HG03565 (cell line): ENCODE results near the gene DTL.

Source experiments
- ATAC-seq: cut with Tn5 transposase; IDR thresholded peaks from one replicate; pipeline ENCODE4 v1.9.1; 2021; ENCODE audit warnings: mild to moderate bottlenecking, moderate library complexity; ENCODE audit not compliant: unreplicated experiment

DTL gene

DNA sequence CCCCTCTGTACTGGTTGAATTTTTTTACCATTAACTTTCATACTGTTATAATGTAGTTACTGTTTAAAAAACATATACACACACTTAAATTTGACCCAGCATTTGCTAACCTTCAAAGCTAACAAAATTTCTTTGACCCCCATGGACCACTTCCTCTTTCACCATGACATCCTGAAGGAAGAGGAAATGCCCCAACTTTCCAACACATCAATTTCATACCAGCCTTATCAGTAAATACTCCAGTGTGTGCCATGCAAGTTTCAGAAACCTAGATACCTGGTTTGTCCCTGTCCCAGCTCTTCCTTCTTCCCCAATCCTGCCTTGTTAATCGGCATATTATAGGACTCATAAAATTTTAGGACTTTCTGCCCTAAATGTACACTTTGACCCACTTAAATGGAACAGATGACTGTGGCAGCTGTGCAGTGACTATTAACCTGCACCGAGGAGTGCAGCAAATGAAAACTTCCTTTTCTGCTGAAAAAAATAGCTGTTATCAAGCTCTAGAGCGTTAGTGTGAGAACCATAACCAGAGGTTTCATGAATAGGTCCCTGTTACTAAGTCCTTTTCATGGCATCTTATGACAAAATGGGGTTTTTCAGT is 54.1 kb downstream of the DTL start:
- ATAC-seq, result no peak

DNA sequence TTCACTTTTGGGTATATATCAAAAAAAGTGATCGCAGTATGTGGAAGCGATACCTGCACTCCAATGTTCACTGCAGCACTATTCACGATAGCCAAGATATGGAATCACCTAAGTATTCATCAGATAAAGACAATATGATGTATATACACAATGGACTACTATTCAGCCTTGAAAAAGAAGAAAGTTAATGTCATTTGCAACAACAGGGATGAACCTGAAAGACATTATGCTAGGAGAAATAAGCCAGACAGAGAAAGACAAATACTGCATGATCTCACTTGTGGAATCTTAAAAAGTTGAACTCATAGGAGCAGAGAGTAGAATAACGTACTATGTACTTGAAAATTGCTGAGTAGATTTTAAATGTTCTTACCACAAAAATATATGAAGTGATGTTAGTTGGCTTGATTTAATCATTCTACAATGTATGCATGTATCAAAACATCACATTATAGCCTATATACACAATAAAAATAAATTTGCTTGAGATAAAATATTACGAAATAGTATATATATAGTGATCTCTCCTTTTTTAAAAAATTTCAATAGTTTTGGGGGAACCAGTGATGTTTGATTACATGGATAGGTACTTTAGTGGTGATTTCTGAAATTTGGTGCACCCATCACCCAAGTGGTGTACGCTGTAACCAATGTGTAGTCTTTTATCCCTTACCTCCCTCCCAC is 56.0 kb downstream of the DTL start:
- ATAC-seq, result no peak

DNA sequence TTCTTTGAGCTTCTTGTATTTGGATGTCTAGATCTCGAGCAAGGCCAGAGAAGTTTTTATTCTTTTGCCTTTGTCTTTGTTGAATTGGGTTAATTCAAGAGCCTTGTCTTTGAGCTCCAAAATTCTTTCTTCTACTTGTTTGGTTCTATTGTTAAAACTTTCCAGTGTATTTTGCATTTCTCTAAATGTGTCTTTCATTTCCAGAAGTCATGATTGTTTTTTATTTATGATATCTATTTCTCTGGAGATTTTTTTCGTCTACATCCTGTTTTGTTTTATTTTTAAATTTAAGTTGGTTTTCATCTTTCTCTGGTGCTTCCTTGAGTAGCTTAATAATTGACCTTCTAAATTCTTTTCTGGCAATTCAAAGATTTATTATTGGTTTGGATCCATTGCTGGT is 61.8 kb downstream of the DTL start:
- no peak for ATAC-seq

DNA sequence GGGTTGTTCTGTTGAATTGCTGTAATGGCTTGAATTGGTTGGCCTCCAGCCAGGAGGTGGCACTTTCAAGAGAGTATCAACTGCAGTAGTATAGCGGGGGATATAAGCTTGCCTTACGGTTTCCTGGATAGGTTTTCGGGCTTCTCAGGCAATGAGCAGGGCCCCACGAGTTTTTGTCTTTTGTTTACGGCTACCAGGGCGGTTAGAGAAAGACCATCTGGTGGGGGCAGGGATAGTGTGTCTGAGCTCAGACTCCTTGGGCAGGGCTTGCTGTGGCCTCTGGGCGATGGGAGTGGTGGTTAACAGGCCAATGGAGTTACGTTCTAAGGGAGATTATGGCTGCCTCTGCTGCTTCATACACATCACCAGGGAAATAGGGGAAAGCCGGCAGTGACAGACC is 62.8 kb downstream of the DTL start:
- ATAC-seq, result no peak

DNA sequence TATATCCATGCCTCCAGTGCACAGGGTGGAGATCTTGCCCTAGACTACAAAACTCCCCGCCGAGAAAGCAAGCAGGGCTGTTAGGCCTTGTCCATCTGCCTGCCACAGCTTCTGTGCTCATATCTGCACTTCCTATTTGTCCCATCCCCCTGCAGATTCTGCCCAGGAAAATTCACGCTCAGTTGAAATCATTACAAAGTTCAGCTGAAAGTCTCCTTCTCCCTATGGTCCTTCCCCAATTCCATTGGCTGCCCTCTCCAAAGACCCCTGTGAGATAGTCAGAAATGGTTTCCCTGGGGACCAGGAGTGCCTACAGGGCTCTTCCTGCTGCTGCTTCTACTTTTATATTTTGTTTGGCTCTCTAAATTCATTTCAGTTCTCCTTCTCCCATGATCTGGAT is 63.2 kb downstream of the DTL start:
- ATAC-seq, result no peak

DNA sequence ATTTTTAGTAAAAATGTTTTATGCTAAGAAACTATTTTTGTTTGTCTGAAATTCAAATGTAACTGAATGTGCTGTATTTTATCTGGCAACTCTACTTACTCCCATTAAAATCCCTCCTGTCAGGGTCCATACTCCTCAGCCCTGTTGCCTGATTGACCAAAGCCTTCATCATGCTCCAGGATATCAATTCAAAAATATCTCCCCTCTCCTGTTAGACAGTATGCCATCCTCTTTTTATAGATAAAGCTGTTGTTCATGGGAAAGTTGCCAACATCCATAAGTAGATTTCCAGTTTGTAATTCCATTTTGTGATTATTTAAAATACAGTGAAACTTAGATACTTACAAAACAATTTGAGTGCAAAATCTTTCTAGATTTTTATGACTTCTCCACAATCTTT is 65.7 kb downstream of the DTL start:
- no peak for ATAC-seq

DNA sequence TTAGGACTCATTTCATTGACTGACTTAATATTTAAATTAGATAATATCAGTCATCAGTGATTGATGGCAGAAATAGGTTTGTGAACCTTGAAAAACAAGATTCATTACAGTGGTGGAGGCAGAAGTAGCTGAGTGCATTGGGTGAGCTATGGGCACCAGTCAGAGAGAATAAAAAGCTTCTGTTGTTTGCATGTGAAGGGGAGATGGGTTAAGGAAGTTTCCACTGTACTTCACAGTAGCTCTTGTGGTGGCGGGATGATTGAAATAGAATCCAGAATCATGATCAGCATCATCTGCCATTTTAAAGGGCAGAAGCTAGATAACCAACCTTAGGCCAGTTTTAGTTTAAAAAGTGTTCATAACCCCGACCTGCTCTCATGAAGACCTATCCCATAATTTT is 66.2 kb downstream of the DTL start:
- no peak for ATAC-seq

DNA sequence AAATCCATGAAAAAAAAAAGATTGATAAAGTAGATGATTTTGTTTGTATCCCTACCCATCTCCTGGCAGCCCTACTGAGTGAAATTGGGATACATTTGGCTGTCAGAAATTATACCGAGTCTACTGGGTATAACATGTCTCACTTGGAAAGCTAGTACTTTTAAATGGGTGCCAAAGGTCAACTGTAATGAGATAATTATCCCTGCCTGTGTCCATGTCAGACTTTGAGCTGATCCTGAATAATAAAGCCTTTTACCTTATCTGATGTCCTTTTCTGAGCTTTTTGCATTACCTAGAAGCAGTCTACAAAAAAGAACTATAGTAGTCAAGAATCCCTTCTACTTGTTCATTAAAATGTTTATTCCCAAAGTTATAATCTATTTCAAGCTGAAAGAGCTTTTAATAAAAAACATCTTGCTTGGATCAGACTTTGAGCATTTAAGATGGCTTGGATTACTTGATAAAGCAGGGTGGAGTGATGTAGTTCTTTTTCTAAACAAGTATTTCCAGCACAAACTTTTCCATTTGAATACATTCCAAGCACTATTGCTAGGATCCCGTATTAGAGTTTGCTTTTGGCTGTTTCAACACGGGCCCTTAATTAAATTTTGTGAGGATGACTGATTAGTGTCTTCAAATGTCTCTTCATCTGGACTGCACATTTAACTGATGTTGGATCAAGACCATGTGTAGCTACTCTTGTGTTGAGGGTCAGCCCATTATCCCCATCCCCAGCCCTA is 69.2 kb downstream of the DTL start:
- no peak for ATAC-seq

DNA sequence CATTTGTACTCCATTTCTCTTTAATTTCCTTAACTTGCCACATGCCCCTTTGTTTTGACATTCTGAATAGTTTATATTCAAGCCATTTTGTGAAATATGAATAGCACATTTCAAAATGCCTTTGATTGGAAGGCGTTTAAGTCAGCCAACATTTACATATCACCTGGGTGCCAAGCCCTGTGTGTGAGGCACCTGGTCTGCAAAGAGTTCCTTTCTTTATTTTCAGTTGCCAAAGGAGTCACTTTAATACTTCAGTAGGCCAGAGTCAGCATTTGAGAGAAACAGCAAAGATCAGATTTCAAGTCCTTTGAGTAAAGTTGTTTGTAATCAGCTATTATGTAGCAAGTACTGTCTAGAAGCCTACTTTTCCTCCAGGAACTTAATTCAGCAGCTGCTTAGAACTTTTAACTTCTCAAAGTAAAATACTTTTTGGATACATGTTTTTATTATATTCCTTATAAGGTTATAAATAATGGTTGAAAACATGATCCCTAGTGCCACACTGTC is 70.8 kb downstream of the DTL start:
- ATAC-seq, result no peak

DNA sequence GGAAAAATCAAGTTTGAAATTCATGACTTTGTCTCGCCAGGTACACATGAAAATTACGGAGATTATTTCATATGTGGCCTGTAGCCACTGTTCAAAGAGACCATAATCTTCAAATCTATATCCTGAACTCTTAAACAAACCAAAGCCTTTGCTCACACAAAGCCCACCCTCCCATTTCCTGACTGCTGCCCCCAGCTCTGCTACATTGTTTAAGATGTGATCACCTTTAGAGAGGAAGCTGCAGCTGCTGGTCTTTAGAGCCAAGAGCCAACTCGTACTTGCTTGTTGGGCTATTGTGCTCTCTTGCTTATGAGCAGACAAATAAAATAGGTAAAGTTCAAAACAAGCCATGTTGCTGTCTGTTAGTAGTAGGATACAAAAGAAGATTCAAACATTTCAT is 71.9 kb downstream of the DTL start:
- no peak for ATAC-seq

DNA sequence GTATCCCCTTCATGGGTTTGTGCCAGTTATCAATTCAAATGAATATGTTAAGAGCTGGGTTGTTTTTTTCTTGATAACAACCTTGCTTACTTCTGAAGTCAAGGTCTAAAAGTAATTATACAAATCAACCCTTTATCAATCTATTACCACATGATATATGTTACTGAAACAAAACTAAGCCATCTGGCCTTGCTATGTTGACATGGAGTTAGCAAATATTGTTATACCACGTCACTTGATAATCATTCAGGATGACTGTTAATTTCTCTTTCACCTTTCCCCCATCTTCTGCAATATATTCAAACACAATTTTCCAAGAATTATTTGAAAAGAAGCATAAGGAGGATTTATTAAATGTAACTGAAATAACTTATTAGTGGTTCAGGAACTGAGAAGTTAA is 72.6 kb downstream of the DTL start:
- no peak for ATAC-seq

DNA sequence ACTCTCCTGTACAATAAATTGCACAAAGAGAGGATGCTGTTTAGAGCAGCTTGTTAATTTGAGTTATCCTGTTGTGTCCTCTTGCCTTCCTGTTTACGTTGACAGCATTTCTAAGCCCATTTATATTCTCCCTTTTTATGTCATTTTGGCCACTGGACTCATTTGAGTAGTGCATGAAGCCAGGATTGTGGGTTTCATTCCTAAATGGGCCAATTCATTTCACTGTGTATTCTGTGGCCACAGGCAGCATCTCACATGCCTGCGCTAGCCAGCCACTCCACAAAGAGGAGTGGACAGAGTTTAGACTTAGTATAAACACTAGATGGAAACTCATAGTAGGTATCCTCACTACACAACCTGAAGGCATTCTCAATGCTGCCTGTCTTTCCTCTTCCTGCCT is 73.4 kb downstream of the DTL start:
- ATAC-seq, result no peak

DNA sequence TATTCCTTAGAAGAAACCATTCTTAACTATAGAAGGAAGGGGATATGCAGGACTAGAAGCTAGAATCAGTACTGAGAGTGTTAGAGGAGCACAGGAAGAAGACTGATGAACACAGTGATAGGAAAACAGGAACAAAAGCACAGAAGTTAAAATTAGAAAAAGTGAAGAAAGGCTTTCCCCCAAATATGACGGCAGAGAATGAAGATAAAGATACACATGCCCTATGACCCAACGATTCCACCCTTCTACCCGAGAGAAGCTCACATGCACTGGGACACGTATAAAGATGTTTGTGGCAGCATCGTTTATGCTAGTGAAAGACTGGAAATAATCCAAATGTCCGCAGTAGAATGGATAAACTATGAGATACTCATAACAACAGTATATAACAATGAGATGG is 74.2 kb downstream of the DTL start:
- no peak for ATAC-seq

DNA sequence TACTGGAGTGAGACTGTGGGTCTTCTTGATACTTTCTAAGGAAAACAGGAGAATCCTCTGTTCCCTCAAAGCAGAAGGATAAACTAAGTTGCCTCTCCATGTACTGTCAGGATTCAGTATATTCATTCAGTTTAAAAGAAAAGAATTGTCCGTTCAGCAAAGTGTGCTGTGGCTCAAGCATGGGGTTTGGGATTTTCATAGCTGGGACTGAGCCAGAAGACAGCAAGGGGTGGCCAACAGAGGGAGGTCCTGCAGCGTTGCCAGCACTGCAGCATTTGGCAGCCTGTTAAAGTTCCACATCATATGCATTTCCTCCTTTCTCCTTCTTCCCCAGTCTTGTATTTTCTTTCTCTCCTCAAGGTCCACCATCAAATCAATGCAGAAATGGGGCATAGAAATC is 75.1 kb downstream of the DTL start:
- no peak for ATAC-seq

DNA sequence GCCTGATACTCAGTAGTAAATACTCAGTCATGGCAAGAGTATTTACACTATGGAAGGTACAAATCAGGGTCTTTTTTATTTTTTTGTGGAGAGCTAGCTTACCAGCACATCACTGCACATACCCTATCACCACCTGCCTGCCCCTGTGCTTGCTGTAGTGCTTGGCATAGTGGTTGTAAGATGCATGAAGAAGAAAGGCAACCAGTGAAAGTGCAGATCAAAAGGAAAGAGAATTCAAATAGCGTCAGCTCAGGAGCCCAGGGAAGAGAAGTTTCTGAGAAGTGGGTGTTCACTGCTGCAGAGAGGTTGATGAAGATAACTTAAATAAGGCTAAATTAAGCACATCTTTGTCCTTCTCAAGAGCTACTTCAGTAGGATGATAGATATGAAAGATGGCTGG is 76.0 kb downstream of the DTL start:
- no peak for ATAC-seq

DNA sequence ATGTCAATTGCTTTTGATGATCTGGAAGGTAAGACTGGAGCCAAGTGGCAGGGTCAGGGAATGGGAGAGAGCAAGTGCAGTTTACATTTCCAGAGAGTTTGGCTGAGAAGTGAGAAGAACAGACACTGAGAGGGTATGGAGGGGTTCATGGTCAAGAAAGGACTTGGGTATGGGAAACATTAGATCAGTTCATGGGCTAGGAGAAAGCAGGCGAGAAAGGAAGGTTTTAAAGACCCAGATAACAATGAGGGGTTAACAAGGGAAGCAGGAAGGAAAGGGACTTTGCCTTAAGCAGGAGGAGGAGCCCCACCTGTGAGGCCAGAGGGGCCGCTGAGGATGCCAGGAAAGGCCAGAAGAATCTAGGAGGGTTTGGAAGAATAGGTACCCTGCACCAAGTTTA is 78.2 kb downstream of the DTL start:
- no peak for ATAC-seq

DNA sequence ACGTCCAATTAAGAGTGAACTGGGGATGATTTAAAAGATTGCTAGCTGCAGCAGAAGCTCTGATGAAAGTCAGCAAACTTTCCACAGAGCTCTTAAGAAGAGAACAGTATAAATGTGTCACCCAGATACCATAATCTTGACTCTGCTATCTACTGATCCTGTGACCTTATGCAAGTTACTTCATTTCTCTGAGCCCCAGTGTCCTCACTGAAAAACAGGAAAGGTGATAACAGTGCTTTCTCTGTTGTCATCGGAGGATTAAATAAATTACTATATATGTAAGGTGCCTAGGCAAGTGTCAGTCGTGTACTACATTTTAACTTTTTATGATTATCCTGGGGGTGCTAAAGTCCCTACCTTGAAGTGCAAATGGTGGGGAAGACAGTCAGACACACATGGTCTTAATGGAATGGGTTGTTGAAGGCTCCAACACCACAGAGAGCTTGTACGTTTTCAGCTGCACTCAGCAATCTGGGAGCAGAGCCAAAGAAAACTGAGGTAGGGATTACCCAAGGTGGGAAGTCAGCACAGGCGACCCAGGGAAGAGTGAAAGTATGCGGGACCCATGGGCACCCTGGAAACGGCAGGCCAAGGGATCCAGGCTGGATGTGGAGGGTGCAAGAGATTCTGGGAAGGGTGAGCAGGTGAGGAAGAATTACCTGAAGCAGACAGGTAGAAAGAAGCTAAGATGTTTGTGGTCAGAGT is 82.8 kb downstream of the DTL start:
- no peak for ATAC-seq

DNA sequence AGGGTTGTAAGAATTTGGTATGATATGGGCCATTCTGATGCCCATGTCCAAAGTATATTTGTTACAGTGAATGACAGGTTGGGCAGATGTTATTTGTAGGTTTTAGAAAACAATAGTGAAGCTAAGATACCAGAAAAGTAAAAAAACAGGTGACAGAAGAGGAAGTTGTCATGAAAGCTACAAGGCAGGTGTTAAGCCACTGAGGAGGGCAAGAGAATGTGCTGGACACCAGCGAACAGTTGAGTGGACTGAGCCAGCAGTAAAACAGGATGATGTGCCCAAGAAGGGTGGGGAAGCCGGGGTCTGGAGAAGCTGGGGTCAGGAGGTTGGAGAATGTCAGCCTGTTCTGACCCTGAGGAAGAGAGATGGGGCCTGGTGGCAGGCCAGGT is 83.3 kb downstream of the DTL start:
- ATAC-seq, result no peak

DNA sequence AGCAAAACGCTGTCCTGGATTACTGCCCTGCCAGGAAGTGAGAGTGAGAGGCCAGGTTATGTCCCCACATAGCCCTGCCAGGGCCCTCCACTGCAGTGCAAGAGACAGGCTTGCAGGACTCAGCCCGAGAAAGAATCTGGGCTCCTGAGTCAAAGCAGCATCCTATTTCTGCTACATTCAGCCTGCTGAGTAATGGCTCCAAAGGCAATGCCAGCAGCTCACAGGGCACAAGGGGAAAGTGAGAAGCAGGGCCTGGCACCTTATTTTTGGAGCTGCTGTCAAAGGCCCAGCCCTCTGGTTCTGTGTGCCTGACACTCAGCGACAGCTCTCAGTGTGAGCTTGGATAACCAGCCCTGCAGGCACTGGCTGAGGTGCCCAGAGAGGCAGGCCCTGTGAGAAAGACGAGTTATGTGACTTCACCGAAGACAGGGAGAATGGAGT is 83.9 kb downstream of the DTL start:
- no peak for ATAC-seq

DNA sequence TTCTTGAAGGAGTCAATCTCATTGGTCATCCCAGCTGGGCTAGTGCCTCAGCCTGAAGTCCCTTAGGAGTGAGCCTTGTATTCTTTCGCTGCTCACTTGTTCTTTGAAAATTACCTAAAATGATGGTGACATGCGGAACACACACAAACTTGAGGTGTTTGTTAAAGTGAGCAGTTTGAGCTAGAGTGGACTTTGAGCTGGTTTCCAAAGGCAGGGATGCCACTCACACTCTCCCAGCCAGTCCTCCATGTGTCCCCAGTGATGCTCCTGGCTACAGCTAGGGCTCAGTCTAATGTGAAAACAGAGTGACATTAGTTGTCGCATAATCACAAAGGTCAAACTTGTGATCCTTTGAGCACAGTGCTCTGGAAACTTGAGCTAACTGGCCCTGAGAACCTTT is 84.3 kb downstream of the DTL start:
- ATAC-seq, result no peak

DNA sequence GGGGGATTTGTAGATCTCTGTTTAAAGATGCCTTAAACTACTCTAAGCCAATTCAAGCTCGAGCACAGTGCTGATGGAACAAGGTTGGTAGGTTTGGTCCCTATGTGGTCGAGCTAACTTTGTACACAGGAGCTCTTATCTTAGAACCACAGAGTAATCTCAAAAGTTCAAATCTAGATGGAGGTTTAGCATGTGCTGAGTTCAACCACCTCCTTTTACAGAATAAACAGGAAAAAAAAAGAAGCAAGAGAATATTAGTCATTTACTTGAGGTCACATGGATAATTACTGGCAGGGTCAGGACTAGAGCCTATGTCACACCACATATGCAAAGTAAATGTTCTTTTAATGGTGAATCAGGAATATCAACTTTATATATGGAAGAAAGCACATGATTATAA is 86.2 kb downstream of the DTL start:
- no peak for ATAC-seq
